CD4-positive, alpha-beta T cell (primary cell): Measurements from ENCODE around the gene MSI2. TPM values are rescaled to one million over a fixed set of nuclear protein-coding genes. Genes with fewer than 3 reads are reported as not detected.
"Not testable (repeated sequence)": the region's sequence is repeated elsewhere in the genome, so short reads cannot be mapped to it uniquely, and the experiment has no call there.

Source experiments
- ATAC-seq: fragments of 200-7000 bp; cut with Tn5 transposase; one replicate; pipeline ENCODE4 v1.10.0; 2022; ENCODE audit warnings: mild to moderate bottlenecking; ENCODE audit not compliant: poor library complexity
- CTCF ChIA-PET: fragments of 350-600 bp; sonication (Branson Sonifier 250); formaldehyde crosslinking; loops from one replicate; lab custom pipeline; 2021; ENCODE audit warnings: antibody characterized with exemption, inconsistent platforms; lab: Charles Lee
- POLR2A ChIA-PET: fragments of 350-600 bp; sonication (Branson Sonifier 250); formaldehyde crosslinking; loops from one replicate; lab custom pipeline; 2021; ENCODE audit warnings: antibody characterized with exemption, inconsistent platforms; lab: Charles Lee
- DNase-seq, 14 experiments: peaks; one replicate each; pipeline ENCODE4 v3.0.0-alpha.2; 2013 to 2020; ENCODE audit warnings: mixed read lengths in 2 of 14
- H3K27ac ChIP-seq, 2 donors: one replicate each; pipeline versions ENCODE4 v1.5.1 to v1.7.0; 2013; ENCODE audit warnings: low read length in 2 of 2, low read depth in 1 of 2, mild to moderate bottlenecking in 1 of 2
- H3K27me3 ChIP-seq, 2 experiments: 1 replicate in 1 of 2; 2 replicates in 1 of 2; pipeline versions ENCODE4 v1.6.1 to v1.7.0; 2013; ENCODE audit warnings: low read length in 2 of 2, control low read depth in 1 of 2, mild to moderate bottlenecking in 1 of 2, moderate library complexity in 1 of 2; ENCODE audit not compliant: insufficient read depth in 2 of 2, control insufficient read depth in 1 of 2
- H3K36me3 ChIP-seq: one replicate; pipeline ENCODE4 v1.6.1; 2013; ENCODE audit warnings: low read length, control low read depth; ENCODE audit not compliant: insufficient read depth
- H3K4me1 ChIP-seq: one replicate; pipeline ENCODE4 v1.6.1; 2013; ENCODE audit warnings: low read length, control low read depth; ENCODE audit not compliant: insufficient read depth
- H3K4me3 ChIP-seq: one replicate; pipeline ENCODE4 v1.5.1; 2013; ENCODE audit warnings: mild to moderate bottlenecking, low read length, moderate library complexity
- H3K9me3 ChIP-seq, 2 experiments: 1 replicate in 1 of 2; 2 replicates in 1 of 2; pipeline versions ENCODE4 v1.6.1 to v1.7.0; 2013; ENCODE audit warnings: low read length in 2 of 2, mild to moderate bottlenecking in 2 of 2, control low read depth in 1 of 2, moderate library complexity in 1 of 2; ENCODE audit not compliant: control insufficient read depth in 1 of 2, insufficient read depth in 1 of 2
- H3K27ac Mint-ChIP-seq: one replicate; pipeline ENCODE4 v1.8.0; 2020; ENCODE audit warnings: mixed read lengths
- H3K27me3 Mint-ChIP-seq: one replicate; pipeline ENCODE4 v1.8.0; 2021; ENCODE audit warnings: mixed read lengths
- H3K36me3 Mint-ChIP-seq: one replicate; pipeline ENCODE4 v1.8.0; 2021; ENCODE audit warnings: low read depth, mixed read lengths
- H3K4me1 Mint-ChIP-seq: one replicate; pipeline ENCODE4 v1.8.0; 2021; ENCODE audit warnings: low read depth, mixed read lengths
- H3K4me3 Mint-ChIP-seq: one replicate; pipeline ENCODE4 v1.8.0; 2020; ENCODE audit warnings: mild to moderate bottlenecking, mixed read lengths
- H3K9me3 Mint-ChIP-seq: one replicate; pipeline ENCODE4 v1.8.0; 2020; ENCODE audit warnings: mixed read lengths
- CTCF ChIP-seq: fragments of 200-600 bp; IDR thresholded peaks from one replicate; pipeline ENCODE4 v1.8.0; 2022; ENCODE audit warnings: antibody characterized with exemption, mild to moderate bottlenecking
- intact Hi-C, 2 experiments: fragments of 100-400 bp; cut with DNase I in 1 of 2; cut with micrococcal nuclease in 1 of 2; formaldehyde crosslinking; loops; one replicate each; pipeline versions ENCODE4 v1.15.1 to v1.9.0; 2023 to 2025; cut with DNase I, micrococcal nuclease
- total RNA-seq, 174 experiments: library from RNA in 2 of 174; stranded (reverse) in 2 of 174; gene quantifications; one replicate each; pipeline ENCODE4 v1.2.3 and lab custom pipeline; 2021 to 2026

MSI2 gene
- total RNA-seq, 2 experiments from 2014 or later = 129 to 132 TPM

- H3K27me3 ChIP-seq = peaks cover 3 to 5% of the 10 kb centered on the region in 2 experiments
- no peak for ATAC-seq
- H3K36me3 ChIP-seq = no peaks in the 10 kb centered on the region
- Mint-ChIP-seq H3K4me1 (no peaks in the 10 kb centered on the region), H3K27me3 (peaks cover 13% of the 10 kb centered on the region), H3K9me3 (peaks cover 3% of the 10 kb centered on the region), H3K4me3 (no peak overlapping the region), H3K27ac (no peak overlapping the region), H3K36me3 (no peaks in the 10 kb centered on the region)
- H3K4me1 ChIP-seq = no peaks in the 10 kb centered on the region
- ChIA-PET CTCF (no interaction called here), POLR2A (no interaction called here)
- TF ChIP-seq CTCF = no peak
- no peak for DNase-seq
- H3K9me3 ChIP-seq = no peaks in the 10 kb centered on the region
- no peak overlapping the region for H3K27ac ChIP-seq
- no peak overlapping the region for H3K4me3 ChIP-seq
- intact Hi-C loops = no loop called here
These were observed 43.0 kb upstream of the MSI2 start for GRCh38 chr17:57213180-57213825.

GRCh38 chr17:57215317-57215716 is 41.0 kb upstream of the MSI2 start:
- Histone ChIP-seq H3K36me3 (no peaks in the 10 kb centered on the region), H3K27ac (no peak overlapping the region), H3K4me1 (no peaks in the 10 kb centered on the region), H3K27me3 (peaks cover 6 to 10% of the 10 kb centered on the region in 2 experiments), H3K9me3 (no peaks in the 10 kb centered on the region), H3K4me3 (no peak overlapping the region)
- ChIA-PET CTCF (no interaction called here), POLR2A (no interaction called here)
- intact Hi-C loops = no loop called here
- Mint-ChIP-seq H3K27ac (no peak overlapping the region), H3K4me1 (no peaks in the 10 kb centered on the region), H3K36me3 (no peaks in the 10 kb centered on the region), H3K4me3 (no peak overlapping the region), H3K27me3 (peaks cover 27% of the 10 kb centered on the region), H3K9me3 (no peaks in the 10 kb centered on the region)
- no peak for TF ChIP-seq CTCF
- DNase-seq (no peak), ATAC-seq (no peak)

- H3K9me3 ChIP-seq = peaks cover 4 to 11% of the 10 kb centered on the region in 2 experiments
- TF ChIP-seq CTCF = no peak
- no peaks in the 10 kb centered on the region for H3K36me3 Mint-ChIP-seq
- CTCF ChIA-PET = no interaction called here
- peaks cover 3 to 10% of the 10 kb centered on the region in 2 experiments for H3K27me3 ChIP-seq
- no peak overlapping the region for H3K27ac ChIP-seq
- H3K4me3 ChIP-seq = no peak overlapping the region
- POLR2A ChIA-PET = no interaction called here
- no peak for ATAC-seq
- intact Hi-C loops = no loop called here
- DNase-seq = no peak
- H3K27me3 Mint-ChIP-seq = peaks cover 20% of the 10 kb centered on the region
- H3K9me3 Mint-ChIP-seq = peaks cover 5% of the 10 kb centered on the region
- H3K27ac Mint-ChIP-seq = no peak overlapping the region
- H3K4me3 Mint-ChIP-seq = no peak overlapping the region
- H3K36me3 ChIP-seq = no peaks in the 10 kb centered on the region
- H3K4me1 ChIP-seq = no peaks in the 10 kb centered on the region
- no peaks in the 10 kb centered on the region for H3K4me1 Mint-ChIP-seq
These were observed 34.7 kb upstream of the MSI2 start for GRCh38 chr17:57221366-57222350.

GRCh38 chr17:57222422-57222821 is 33.9 kb upstream of the MSI2 start:
- DNase-seq, intact Hi-C loops, H3K4me3 Mint-ChIP-seq, H3K36me3 ChIP-seq, ATAC-seq, H3K4me1 Mint-ChIP-seq, H3K27ac ChIP-seq, POLR2A ChIA-PET, H3K4me1 ChIP-seq, CTCF ChIA-PET, H3K4me3 ChIP-seq, H3K27ac Mint-ChIP-seq, H3K9me3 Mint-ChIP-seq, H3K27me3 ChIP-seq, H3K36me3 Mint-ChIP-seq: not testable (repeated sequence)
- peaks cover 20% of the 10 kb centered on the region for H3K27me3 Mint-ChIP-seq
- peaks cover 4 to 11% of the 10 kb centered on the region in 2 experiments for H3K9me3 ChIP-seq
